Prostate gland (tissue), 2 donors: ENCODE data around the gene NOB1.

ENCODE experiments used
- CTCF ChIP-seq, 4 experiments: fragments of 200-600 bp in 2 of 4; fragments of 450-650 bp in 2 of 4; sonication (generic) in 2 of 4; IDR thresholded peaks; 1 replicate in 3 of 4; 2 replicates in 1 of 4; pipeline ENCODE4 v1.5.1; 2016 to 2019; ENCODE audit warnings: antibody characterized with exemption in 4 of 4, mild to moderate bottlenecking in 2 of 4, moderate library complexity in 2 of 4
- POLR2A ChIP-seq: fragments of 450-650 bp; IDR thresholded peaks from one replicate; pipeline ENCODE4 v1.6.1; 2016; ENCODE audit warnings: antibody characterized with exemption, mild to moderate bottlenecking

DNA sequence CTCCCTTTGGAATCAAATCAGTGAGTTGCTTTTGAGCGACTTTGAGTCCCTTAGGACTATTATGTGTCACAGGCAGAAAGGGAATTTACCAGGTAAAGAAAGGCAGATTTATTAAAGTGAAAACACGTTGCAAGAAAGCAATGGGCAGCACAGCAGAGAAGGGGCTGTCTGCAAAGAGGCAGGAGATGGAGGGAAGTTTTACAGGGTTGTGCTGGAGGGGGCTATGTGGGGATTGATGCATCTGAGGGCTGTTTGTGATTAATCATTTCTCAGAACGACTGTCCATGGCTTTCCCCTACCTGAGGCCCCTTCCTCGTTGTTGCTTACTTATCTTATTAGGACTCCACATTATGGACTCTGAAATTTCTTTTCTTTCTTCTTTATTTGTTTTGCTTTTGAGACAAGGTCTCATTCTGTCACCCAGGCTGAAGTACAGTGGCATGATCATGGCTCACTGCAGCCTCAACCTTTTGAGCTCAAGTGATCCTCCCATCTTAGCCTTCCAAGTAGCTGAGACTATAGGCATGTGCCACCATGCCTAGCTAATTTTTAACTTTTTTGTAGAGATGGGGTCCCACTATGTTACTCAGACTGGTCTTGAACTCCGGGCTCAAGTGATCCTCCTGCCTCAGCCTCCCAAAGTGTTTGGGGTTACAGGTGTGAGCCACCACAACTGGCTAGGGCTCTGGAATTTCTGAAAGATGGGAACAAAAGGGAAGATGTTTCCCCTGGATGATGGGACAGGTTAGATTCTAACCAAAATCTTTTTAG, 12.9 kb upstream of the NOB1 start:
- TF ChIP-seq CTCF (IDR thresholded peaks at IDR 0.05): no peak
- TF ChIP-seq POLR2A: no peak
